ENCODE data around the gene EEF1AKMT2.

EEF1AKMT2 gene

GRCh38 chr10:124742413-124743190 lies 49.1 kb downstream of the EEF1AKMT2 start:
- TF ChIP-seq USF1 (IDR thresholded peaks at IDR 0.05) (no peak), ZBTB7A (IDR thresholded peaks at IDR 0.05; ENCODE audit: low read depth) (0 out of 2 replicates have a peak, but pooled peaks have one; percentile 21)

GRCh38 chr10:124741922-124742412 lies 49.7 kb downstream of the EEF1AKMT2 start:
- no peak for TF ChIP-seq TEAD4 (IDR thresholded peaks at IDR 0.05)
- no peak for TF ChIP-seq CEBPB (IDR thresholded peaks at IDR 0.05)
- TF ChIP-seq YY1 (IDR thresholded peaks at IDR 0.05; ENCODE audit: low read depth) = no peak
- TF ChIP-seq USF1 (IDR thresholded peaks at IDR 0.05) = no peak
- no peak for TF ChIP-seq RAD21 (IDR thresholded peaks at IDR 0.05; ENCODE audit: low read depth)
- TF ChIP-seq TAF1 (IDR thresholded peaks at IDR 0.05; ENCODE audit: low read depth) = no peak
- no peak for TF ChIP-seq EGR1 (IDR thresholded peaks at IDR 0.05)
- TF ChIP-seq CREB1 (IDR thresholded peaks at IDR 0.05; ENCODE audit: low read depth) = no peak
- TF ChIP-seq REST (IDR thresholded peaks at IDR 0.05; ENCODE audit: low read depth) = no peak

GRCh38 chr10:124741281-124741921 lies 50.3 kb downstream of the EEF1AKMT2 start:
- TF ChIP-seq EGR1 (IDR thresholded peaks at IDR 0.05) (no peak), MAX (IDR thresholded peaks at IDR 0.05) (peak; percentile 45; the same call in 1 of the 2 replicates), TCF12 (IDR thresholded peaks at IDR 0.05; ENCODE audit: low read depth) (no peak), CREB1 (IDR thresholded peaks at IDR 0.05; ENCODE audit: low read depth) (no peak), NFIC (IDR thresholded peaks at IDR 0.05) (no peak), TEAD4 (IDR thresholded peaks at IDR 0.05) (no peak), EP300 (IDR thresholded peaks at IDR 0.05; ENCODE audit: borderline replicate concordance) (no peak), REST (IDR thresholded peaks at IDR 0.05; ENCODE audit: low read depth) (no peak), YY1 (IDR thresholded peaks at IDR 0.05; ENCODE audit: low read depth) (no peak), RAD21 (IDR thresholded peaks at IDR 0.05; ENCODE audit: low read depth) (peak; percentile 89), FOXM1 (IDR thresholded peaks at IDR 0.05; ENCODE audit: borderline replicate concordance, low read depth) (0 out of 2 replicates have a peak, but pooled peaks have one; percentile 31), ZBTB7A (IDR thresholded peaks at IDR 0.05; ENCODE audit: low read depth) (no peak)

GRCh38 chr10:124740369-124741280 lies 51.1 kb downstream of the EEF1AKMT2 start:
- TF ChIP-seq NFIC (IDR thresholded peaks at IDR 0.05) (no peak), FOXM1 (IDR thresholded peaks at IDR 0.05; ENCODE audit: borderline replicate concordance, low read depth) (no peak), YY1 (IDR thresholded peaks at IDR 0.05; ENCODE audit: low read depth) (no peak), ZBTB7A (IDR thresholded peaks at IDR 0.05; ENCODE audit: low read depth) (no peak), CREB1 (IDR thresholded peaks at IDR 0.05; ENCODE audit: low read depth) (no peak), TEAD4 (IDR thresholded peaks at IDR 0.05) (no peak), TCF12 (IDR thresholded peaks at IDR 0.05; ENCODE audit: low read depth) (no peak), RAD21 (IDR thresholded peaks at IDR 0.05; ENCODE audit: low read depth) (no peak), TAF1 (IDR thresholded peaks at IDR 0.05; ENCODE audit: low read depth) (no peak), REST (IDR thresholded peaks at IDR 0.05; ENCODE audit: low read depth) (no peak), USF1 (IDR thresholded peaks at IDR 0.05) (no peak), CEBPB (IDR thresholded peaks at IDR 0.05) (no peak), EP300 (IDR thresholded peaks at IDR 0.05; ENCODE audit: borderline replicate concordance) (no peak), EGR1 (IDR thresholded peaks at IDR 0.05) (no peak)
